Measurements from ENCODE around the gene MNT. TPM values are rescaled to one million over a fixed set of nuclear protein-coding genes. Genes with fewer than 3 reads are reported as not detected.

Gene MNT
- total and polyA plus RNA-seq, 9 of the 15 experiments (the other 6 are each of a cell fraction or from before 2014, with no cell fraction given), result 0.18 to 23.8 (median 5.3) TPM

- TF ChIP-seq, protein P1, sequence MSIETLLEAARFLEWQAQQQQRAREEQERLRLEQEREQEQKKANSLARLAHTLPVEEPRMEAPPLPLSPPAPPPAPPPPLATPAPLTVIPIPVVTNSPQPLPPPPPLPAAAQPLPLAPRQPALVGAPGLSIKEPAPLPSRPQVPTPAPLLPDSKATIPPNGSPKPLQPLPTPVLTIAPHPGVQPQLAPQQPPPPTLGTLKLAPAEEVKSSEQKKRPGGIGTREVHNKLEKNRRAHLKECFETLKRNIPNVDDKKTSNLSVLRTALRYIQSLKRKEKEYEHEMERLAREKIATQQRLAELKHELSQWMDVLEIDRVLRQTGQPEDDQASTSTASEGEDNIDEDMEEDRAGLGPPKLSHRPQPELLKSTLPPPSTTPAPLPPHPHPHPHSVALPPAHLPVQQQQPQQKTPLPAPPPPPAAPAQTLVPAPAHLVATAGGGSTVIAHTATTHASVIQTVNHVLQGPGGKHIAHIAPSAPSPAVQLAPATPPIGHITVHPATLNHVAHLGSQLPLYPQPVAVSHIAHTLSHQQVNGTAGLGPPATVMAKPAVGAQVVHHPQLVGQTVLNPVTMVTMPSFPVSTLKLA (conservative IDR thresholded peaks at IDR 0.05), result peak; percentile 96
- no peak for TF ChIP-seq TEAD1 (CRISPR knock-in tag; IDR thresholded peaks at IDR 0.05)
- peak; percentile 49 for TF ChIP-seq RBFOX2 (IDR thresholded peaks at IDR 0.05; ENCODE audit: low read depth, low read length)
- TF ChIP-seq BRF2 (IDR thresholded peaks at IDR 0.05; ENCODE audit: borderline replicate concordance, insufficient read depth, insufficient read length), result no peak
These were observed 390 bp downstream of the MNT start (continued) for GRCh38 chr17:2400474-2400866.

DNA sequence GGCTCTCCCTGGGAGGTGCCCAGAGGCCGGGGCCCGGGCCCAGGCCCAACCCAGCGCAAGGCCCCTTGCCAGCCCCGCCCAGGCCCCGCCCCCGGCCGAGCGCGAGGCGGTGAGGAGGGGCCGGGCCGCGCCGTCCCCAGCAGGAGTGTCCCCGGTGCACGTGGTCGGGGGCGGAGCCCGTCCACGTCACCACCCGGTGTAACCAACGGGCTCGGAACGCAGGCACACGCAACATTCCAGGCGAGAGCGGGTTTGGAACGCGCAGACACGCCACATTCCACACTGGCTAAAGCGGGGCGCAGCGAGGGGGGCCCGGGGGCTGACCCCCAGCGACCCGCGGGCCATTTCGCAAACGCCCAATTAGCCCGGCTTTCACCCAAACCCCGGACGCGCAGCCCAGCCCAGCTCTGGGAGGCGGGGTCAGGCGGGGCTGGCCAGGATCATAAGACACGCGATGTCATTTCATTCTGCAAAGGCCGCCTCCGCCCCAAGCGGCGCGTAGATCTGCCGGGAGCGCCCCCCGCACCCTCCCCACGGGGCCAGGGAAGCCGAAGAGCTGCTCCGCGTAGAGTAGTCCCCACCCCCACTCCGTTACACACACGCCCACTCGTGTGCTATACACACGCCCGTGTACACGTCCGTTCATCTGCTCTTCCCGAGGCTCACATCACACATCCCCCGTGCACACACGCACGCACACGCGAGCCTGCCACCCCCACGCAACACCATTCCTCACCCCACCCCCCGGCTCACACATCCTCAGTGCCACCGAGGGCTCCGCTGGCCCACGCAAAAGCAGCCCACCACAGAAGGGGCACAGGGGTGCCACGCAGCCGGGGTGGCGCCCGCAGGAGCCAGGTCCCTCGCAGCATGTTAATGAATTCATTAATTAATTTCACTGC, 1.0 kb downstream of the MNT start:
- Histone ChIP-seq H3K36me3 (ENCODE audit: control insufficient read depth, insufficient read depth, low read length) (no peaks in the 10 kb centered on the region), H4K20me1 (replicated peaks; ENCODE audit: control insufficient read depth, insufficient read depth, low read length) (0 out of 2 replicates have a peak, but pooled peaks cover 3% of the 10 kb centered on the region), H3K79me2 (ENCODE audit: control insufficient read depth, insufficient read depth, low read length) (peaks cover 51% of the 10 kb centered on the region), H3K27me3 (ENCODE audit: control insufficient read depth in 2 of 2, insufficient read depth in 2 of 2, low read length in 2 of 2) (no peaks in the 10 kb centered on the region), H3K4me2 (ENCODE audit: insufficient read depth, low read length) (peak overlapping the region; percentile 95), H3K27ac (ENCODE audit: extremely low read depth, low read depth, low read length) (peak overlapping the region; percentile 100), H3K9me3 (replicated peaks; ENCODE audit: control insufficient read depth, insufficient read depth, low read depth, low read length) (no peaks in the 10 kb centered on the region), H3K4me3 (peak overlapping the region; percentile 91), H3K4me1 (replicated peaks in 1 of 2; ENCODE audit: control insufficient read depth in 2 of 2, insufficient read depth in 2 of 2, low read length in 2 of 2) (peaks cover 33 to 71% of the 10 kb centered on the region in 2 experiments), H3K9ac (ENCODE audit: insufficient read depth in 1 of 2, low read depth in 2 of 2, low read length in 2 of 2) (peak overlapping the region; percentile 99), H3K9me1 (ENCODE audit: control insufficient read depth, insufficient read depth, low read length) (peaks cover 3% of the 10 kb centered on the region), H2AFZ (ENCODE audit: low read depth, low read length) (peak overlapping the region; percentile 80)
- FAIRE-seq (peak; percentile 49), ATAC-seq (peak; percentile 73), DNase-seq (ENCODE audit: extremely low read depth in 1 of 4, low spot score in 3 of 4) (peak; percentile 63 to 94 (median 76))
- BruUV-seq (replicated peaks), result no TSS peak
- under 1% methylated on average over 26 of the region's 82 CpGs for WGBS (ENCODE audit: insufficient coverage, low coverage, missing lambda C conversion rate)
- CTCF ChIA-PET (ENCODE audit: low intra/inter-chr PET ratio), result no interaction called here
- POLR2A ChIA-PET, result interaction anchor here (0.6 to 1.1 kb wide), 5 partner anchors 8 to 748 kb away, joined by 3 to 4 read pairs (median 3); no protein-coding TSS in a partner anchor
- intact Hi-C loops (cut with micrococcal nuclease), result no loop called here
- in situ Hi-C loops (cut with MboI), result no loop called here
- TF ChIP-seq TRIM24 (IDR thresholded peaks at IDR 0.05) (no peak), DACH1 (IDR thresholded peaks at IDR 0.05; ENCODE audit: partially characterized antibody) (no peak), FOXA3 (CRISPR knock-in tag; conservative IDR thresholded peaks at IDR 0.05 in 1 of 2, IDR thresholded peaks at IDR 0.05 in 1 of 2) (no peak), NFE2 (IDR thresholded peaks at IDR 0.05; ENCODE audit: low read depth) (no peak), GTF2F1 (IDR thresholded peaks at IDR 0.05; ENCODE audit: low read depth, low read length) (no peak), BHLHE40 (IDR thresholded peaks at IDR 0.05; ENCODE audit: low read length) (peak; percentile 87), CTCF (IDR thresholded peaks at IDR 0.05 in 2 of 3, conservative IDR thresholded peaks at IDR 0.05 in 1 of 3; ENCODE audit: insufficient read depth in 2 of 3, low read depth in 1 of 3, low read length in 3 of 3) (no peak), FUS (optimal IDR thresholded peaks at IDR 0.05; ENCODE audit: low read depth, low read length) (peak; percentile 64)
- TF ChIP-seq, protein P2, sequence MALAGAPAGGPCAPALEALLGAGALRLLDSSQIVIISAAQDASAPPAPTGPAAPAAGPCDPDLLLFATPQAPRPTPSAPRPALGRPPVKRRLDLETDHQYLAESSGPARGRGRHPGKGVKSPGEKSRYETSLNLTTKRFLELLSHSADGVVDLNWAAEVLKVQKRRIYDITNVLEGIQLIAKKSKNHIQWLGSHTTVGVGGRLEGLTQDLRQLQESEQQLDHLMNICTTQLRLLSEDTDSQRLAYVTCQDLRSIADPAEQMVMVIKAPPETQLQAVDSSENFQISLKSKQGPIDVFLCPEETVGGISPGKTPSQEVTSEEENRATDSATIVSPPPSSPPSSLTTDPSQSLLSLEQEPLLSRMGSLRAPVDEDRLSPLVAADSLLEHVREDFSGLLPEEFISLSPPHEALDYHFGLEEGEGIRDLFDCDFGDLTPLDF (CRISPR knock-in tag; IDR thresholded peaks at IDR 0.05), result peak; percentile 75

Data from K562 (cell line).